Right lobe of liver (tissue), 6 donors: ENCODE results near the gene STEAP4. TPM values are rescaled to one million over a fixed set of nuclear protein-coding genes. Genes with fewer than 3 reads are reported as not detected.

Experiments
- ATAC-seq, 4 donors: fragments of 200-7000 bp; cut with Tn5 transposase; one replicate each; pipeline ENCODE4 v1.9.1; 2020; ENCODE audit warnings: mild to moderate bottlenecking in 4 of 4, moderate library complexity in 4 of 4
- DNase-seq, 3 donors: peaks; one replicate each; pipeline ENCODE4 v3.0.0-alpha.2; 2020
- H3K27ac ChIP-seq, 3 donors: fragments of 200-600 bp; one replicate each; pipeline ENCODE4 v1.8.0; 2022
- H3K27me3 ChIP-seq, 2 donors: fragments of 200-600 bp; one replicate each; pipeline ENCODE4 v1.8.0; 2022
- H3K36me3 ChIP-seq, 4 donors: fragments of 200-600 bp; sonication (generic) in 1 of 4; one replicate each; pipeline versions ENCODE4 v1.5.1 to v1.8.0; 2017 to 2022; ENCODE audit warnings: control low read depth in 1 of 4
- H3K4me1 ChIP-seq, 4 donors: fragments of 200-600 bp; sonication (generic) in 1 of 4; one replicate each; pipeline versions ENCODE4 v1.5.1 to v1.8.0; 2017 to 2022; ENCODE audit warnings: control low read depth in 1 of 4
- H3K4me3 ChIP-seq, 3 donors: fragments of 200-600 bp; one replicate each; pipeline ENCODE4 v1.8.0; 2022
- H3K9me3 ChIP-seq, 4 donors: fragments of 200-600 bp; sonication (generic) in 1 of 4; one replicate each; pipeline versions ENCODE4 v1.5.1 to v1.8.0; 2017 to 2022; ENCODE audit warnings: control low read depth in 1 of 4
- POLR2A ChIP-seq: fragments of 450-650 bp; IDR thresholded peaks from one replicate; pipeline ENCODE4 v1.6.1; 2017; ENCODE audit warnings: antibody characterized with exemption, mild to moderate bottlenecking
- WGBS: methylation state at CpG from one replicate; pipeline ENCODE4 v1.1.6; 2018; ENCODE audit warnings: low coverage, low lambda C conversion rate; ENCODE audit not compliant: insufficient coverage; ENCODE audit errors: missing lambda C conversion rate; 5-methylcytosine and 5-hydroxymethylcytosine counted together
- intact Hi-C, 2 donors: fragments of 100-400 bp; cut with DNase I; formaldehyde crosslinking; loops; one replicate each; pipeline versions ENCODE4 v1.11.2 to v1.14.1; 2022
- total RNA-seq, 6 experiments: library from RNA; depleted of rRNA in 2 of 6; stranded (reverse); fragments of >200 nt in 2 of 6; fragmentation: NEBNext Ultra II Directional in 3 of 6; extraction: Animal tissue kit (Norgen Biotek cat#: 25700) in 3 of 6; gene quantifications; one replicate each; pipeline versions ENCODE4 v1.1.0 to v1.2.4, GENCODE V29; 2016 to 2023
- TF ChIP-seq, protein P1 (sequence below), 4 donors: fragments of 200-600 bp in 3 of 4; fragments of 450-650 bp in 1 of 4; IDR thresholded peaks; one replicate each; pipeline versions ENCODE4 v1.5.1 to v1.8.0; 2016 to 2022; ENCODE audit warnings: antibody characterized with exemption in 4 of 4, mild to moderate bottlenecking in 2 of 4
- donor health status: DM: no; HTN: yes; CAD: no.
- donor health status: DM: no; HTN: no; CAD: no.
- donor health status: DM: no; HTN: no; CAD: no.
- donor health status: DM: no; HTN: yes; CAD: no.
- donor health status: DM: no; HTN: yes; CAD: no.

The STEAP4 gene
- total RNA-seq, 6 experiments from 2014 or later, result 16.3 to 158 (median 22.9) TPM

DNA sequence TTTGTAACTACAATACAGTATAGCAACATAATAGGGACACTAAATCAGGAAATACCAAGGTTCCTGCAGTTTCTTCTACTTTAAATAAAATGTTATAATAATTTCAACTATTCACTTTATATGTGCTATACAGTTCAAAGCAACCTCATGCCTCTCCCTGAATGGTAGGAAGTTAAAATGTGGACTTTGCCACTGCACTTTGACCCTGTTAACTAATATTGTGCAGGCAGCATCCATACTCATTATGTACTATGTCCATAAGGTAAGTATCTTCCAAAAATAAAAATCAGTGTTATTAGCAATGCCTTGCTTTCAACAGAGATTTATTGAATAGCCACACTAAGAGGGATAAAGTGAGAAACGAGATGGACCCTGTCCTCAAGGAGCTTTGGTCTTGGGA, 4.8 kb downstream of the STEAP4 start:
- Histone ChIP-seq H3K4me3 (no peak overlapping the region), H3K27ac (no peak overlapping the region), H3K4me1 (peaks cover 0 to 9% (median 0%) of the 10 kb centered on the region in 4 donors), H3K27me3 (no peaks in the 10 kb centered on the region), H3K36me3 (no peaks in the 10 kb centered on the region), H3K9me3 (no peaks in the 10 kb centered on the region)
- 38% methylated on average over 1 of the region's 1 CpG for WGBS
- intact Hi-C loops, result no loop called here
- ATAC-seq (no peak), DNase-seq (no peak)
- TF ChIP-seq, protein P1, sequence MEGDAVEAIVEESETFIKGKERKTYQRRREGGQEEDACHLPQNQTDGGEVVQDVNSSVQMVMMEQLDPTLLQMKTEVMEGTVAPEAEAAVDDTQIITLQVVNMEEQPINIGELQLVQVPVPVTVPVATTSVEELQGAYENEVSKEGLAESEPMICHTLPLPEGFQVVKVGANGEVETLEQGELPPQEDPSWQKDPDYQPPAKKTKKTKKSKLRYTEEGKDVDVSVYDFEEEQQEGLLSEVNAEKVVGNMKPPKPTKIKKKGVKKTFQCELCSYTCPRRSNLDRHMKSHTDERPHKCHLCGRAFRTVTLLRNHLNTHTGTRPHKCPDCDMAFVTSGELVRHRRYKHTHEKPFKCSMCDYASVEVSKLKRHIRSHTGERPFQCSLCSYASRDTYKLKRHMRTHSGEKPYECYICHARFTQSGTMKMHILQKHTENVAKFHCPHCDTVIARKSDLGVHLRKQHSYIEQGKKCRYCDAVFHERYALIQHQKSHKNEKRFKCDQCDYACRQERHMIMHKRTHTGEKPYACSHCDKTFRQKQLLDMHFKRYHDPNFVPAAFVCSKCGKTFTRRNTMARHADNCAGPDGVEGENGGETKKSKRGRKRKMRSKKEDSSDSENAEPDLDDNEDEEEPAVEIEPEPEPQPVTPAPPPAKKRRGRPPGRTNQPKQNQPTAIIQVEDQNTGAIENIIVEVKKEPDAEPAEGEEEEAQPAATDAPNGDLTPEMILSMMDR (IDR thresholded peaks at IDR 0.05), result no peak
- no peak for TF ChIP-seq POLR2A

- Histone ChIP-seq H3K27ac (no peak overlapping the region), H3K4me3 (no peak overlapping the region), H3K4me1 (peaks cover 0 to 5% (median 0%) of the 10 kb centered on the region in 4 donors), H3K27me3 (no peaks in the 10 kb centered on the region), H3K36me3 (no peaks in the 10 kb centered on the region), H3K9me3 (no peaks in the 10 kb centered on the region)
- TF ChIP-seq POLR2A, result no peak
- TF ChIP-seq, protein P1 (IDR thresholded peaks at IDR 0.05), result no peak
- no peak for DNase-seq
- no peak for ATAC-seq
- intact Hi-C loops, result no loop called here
- WGBS, result no CpG with 5 or more reads among the region's 1 CpG
Measured at GRCh38 chr7:88300401-88300945, 6.2 kb downstream of the STEAP4 start.

- Histone ChIP-seq H3K27ac (no peak overlapping the region), H3K9me3 (no peaks in the 10 kb centered on the region), H3K4me1 (peaks cover 0 to 5% (median 0%) of the 10 kb centered on the region in 4 donors), H3K36me3 (no peaks in the 10 kb centered on the region), H3K27me3 (no peaks in the 10 kb centered on the region), H3K4me3 (no peak overlapping the region)
- 62% methylated on average over 3 of the region's 3 CpGs for WGBS
- TF ChIP-seq, protein P1 (IDR thresholded peaks at IDR 0.05), result no peak
- TF ChIP-seq POLR2A, result no peak
- intact Hi-C loops, result no loop called here
- ATAC-seq, result no peak
- no peak for DNase-seq
Measured at GRCh38 chr7:88299126-88299525, 7.6 kb downstream of the STEAP4 start.

- DNase-seq (no peak), ATAC-seq (no peak)
- WGBS, result 100% methylated on average over 1 of the region's 1 CpG
- Histone ChIP-seq H3K36me3 (no peaks in the 10 kb centered on the region), H3K9me3 (no peaks in the 10 kb centered on the region), H3K27ac (no peak overlapping the region), H3K4me3 (no peak overlapping the region), H3K27me3 (no peaks in the 10 kb centered on the region), H3K4me1 (no peaks in the 10 kb centered on the region)
- intact Hi-C loops, result no loop called here
- no peak for TF ChIP-seq POLR2A
- TF ChIP-seq, protein P1 (IDR thresholded peaks at IDR 0.05), result no peak
Measured at GRCh38 chr7:88293866-88294265, 12.8 kb downstream of the STEAP4 start.
